IPS DF 4.7 (cell line): ENCODE data around the gene SEMA4B.
"Not testable (repeated sequence)": the region's sequence is repeated elsewhere in the genome, so short reads cannot be mapped to it uniquely, and the experiment has no call there.

Source experiments
- DNase-seq: peaks from one replicate; pipeline ENCODE4 v3.0.0-alpha.2; 2013; ENCODE audit warnings: low spot score; ENCODE audit errors: extremely low read depth

Gene SEMA4B

GRCh38 chr15:90201130-90201943 lies at the start of gene SEMA4B:
TSS of gene SEMA4B (plus strand) at chr15:90201330. CDS start at chr15:90201579, 249 bp downstream.
- DNase-seq = no peak

GRCh38 chr15:90151989-90152645 lies 49.0 kb upstream of the SEMA4B start:
- DNase-seq = peak; percentile 75

GRCh38 chr15:90153658-90154057 lies 47.5 kb upstream of the SEMA4B start:
- DNase-seq = no peak

GRCh38 chr15:90154246-90154645 lies 46.9 kb upstream of the SEMA4B start:
- DNase-seq = no peak

- DNase-seq = no peak
Observed at GRCh38 chr15:90154861-90155626, 46.1 kb upstream of the SEMA4B start.

- DNase-seq = no peak
Observed at GRCh38 chr15:90159213-90159612, 41.9 kb upstream of the SEMA4B start.

- no peak for DNase-seq
Observed at GRCh38 chr15:90160781-90161727, 40.1 kb upstream of the SEMA4B start.

GRCh38 chr15:90161950-90162361 lies 39.2 kb upstream of the SEMA4B start:
- no peak for DNase-seq

- no peak for DNase-seq
Observed at GRCh38 chr15:90162956-90163355, 38.2 kb upstream of the SEMA4B start.

- DNase-seq = not testable (repeated sequence)
Observed at GRCh38 chr15:90164239-90164638, 36.9 kb upstream of the SEMA4B start.

GRCh38 chr15:90165157-90165556 lies 36.0 kb upstream of the SEMA4B start:
- DNase-seq = no peak

GRCh38 chr15:90165659-90166489 lies 35.3 kb upstream of the SEMA4B start:
- no peak for DNase-seq

GRCh38 chr15:90167121-90167520 lies 34.0 kb upstream of the SEMA4B start:
- DNase-seq = no peak

- DNase-seq = no peak
Observed at GRCh38 chr15:90171623-90172022, 29.5 kb upstream of the SEMA4B start.

- DNase-seq = no peak
Observed at GRCh38 chr15:90173372-90173771, 27.8 kb upstream of the SEMA4B start.

GRCh38 chr15:90174140-90174875 lies 26.8 kb upstream of the SEMA4B start:
- no peak for DNase-seq

- no peak for DNase-seq
Observed at GRCh38 chr15:90177012-90177411, 24.1 kb upstream of the SEMA4B start.

- DNase-seq = no peak
Observed at GRCh38 chr15:90178468-90179435, 22.4 kb upstream of the SEMA4B start.
